DMS 273 treated with DMSO at 0.1 percent for 48 hours (cell line): ENCODE data around the gene AMOTL2.

Source experiments
- DNase-seq: peaks from one replicate; lab custom pipeline; 2025; lab: John Stamatoyannopoulos, UW

Gene AMOTL2

GRCh38 chr3:134366221-134366927 lies 7.9 kb downstream of the AMOTL2 start:
- no peak for DNase-seq

DNA sequence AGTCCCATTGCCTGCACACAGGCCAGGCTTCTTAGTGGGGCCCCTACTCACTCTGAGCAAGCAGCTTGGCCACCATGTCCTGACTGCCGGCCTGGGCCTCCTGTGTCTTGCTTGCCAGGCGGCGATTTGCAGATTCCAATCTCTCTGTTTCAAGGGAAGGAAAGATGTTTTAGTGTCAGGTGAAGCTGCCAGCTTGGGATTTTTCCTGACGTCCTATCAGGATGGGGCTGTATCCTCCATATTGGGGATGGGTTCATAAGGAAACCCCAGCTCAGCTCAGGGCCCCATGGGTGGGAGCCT lies 8.5 kb downstream of the AMOTL2 start:
- DNase-seq: no peak

- no peak for DNase-seq
Observed at GRCh38 chr3:134364936-134365765, 9.1 kb downstream of the AMOTL2 start.

- DNase-seq: peak; percentile 17
Observed at GRCh38 chr3:134364061-134364935, 9.9 kb downstream of the AMOTL2 start.

- DNase-seq: no peak
Observed at GRCh38 chr3:134363381-134363755, 10.9 kb downstream of the AMOTL2 start.

GRCh38 chr3:134362670-134363380 lies 11.4 kb downstream of the AMOTL2 start:
- no peak for DNase-seq

GRCh38 chr3:134362221-134362620 lies 12.0 kb downstream of the AMOTL2 start:
- DNase-seq: no peak

DNA sequence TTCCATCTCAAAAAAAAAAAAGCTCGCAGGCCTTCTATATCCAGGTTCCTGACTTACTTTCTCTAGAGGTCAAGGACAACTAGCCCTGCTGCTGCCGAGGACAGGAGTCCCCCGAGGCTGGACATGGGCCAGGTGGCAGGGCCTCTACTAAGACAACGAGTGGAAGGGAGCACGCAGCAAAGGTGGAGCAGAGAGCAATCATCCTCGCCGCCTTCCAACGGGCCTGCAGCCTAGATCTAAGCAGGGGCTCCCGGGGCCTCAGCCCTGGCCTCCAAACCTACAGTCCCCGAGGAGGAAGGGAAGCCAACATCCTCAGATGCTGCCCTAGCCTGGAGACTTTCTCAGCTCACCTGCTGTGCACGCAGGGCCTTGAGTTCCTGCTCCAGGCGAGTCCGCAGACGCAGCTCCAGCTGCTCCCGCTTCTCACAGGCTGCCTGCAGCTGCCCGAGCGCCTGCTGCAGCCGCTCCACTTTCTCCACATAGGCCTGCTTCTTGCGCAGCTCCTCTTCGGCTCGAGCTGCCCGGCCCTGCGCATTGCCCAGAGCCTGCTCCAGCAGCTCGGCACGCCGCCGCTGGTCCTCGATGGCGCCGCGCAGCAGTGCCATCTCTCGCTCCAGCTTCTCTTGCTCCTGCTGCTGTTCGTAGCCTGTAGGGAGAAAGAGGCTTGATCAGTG lies 12.9 kb downstream of the AMOTL2 start:
- no peak for DNase-seq

- DNase-seq: no peak
Observed at GRCh38 chr3:134360046-134360445, 14.2 kb downstream of the AMOTL2 start.

DNA sequence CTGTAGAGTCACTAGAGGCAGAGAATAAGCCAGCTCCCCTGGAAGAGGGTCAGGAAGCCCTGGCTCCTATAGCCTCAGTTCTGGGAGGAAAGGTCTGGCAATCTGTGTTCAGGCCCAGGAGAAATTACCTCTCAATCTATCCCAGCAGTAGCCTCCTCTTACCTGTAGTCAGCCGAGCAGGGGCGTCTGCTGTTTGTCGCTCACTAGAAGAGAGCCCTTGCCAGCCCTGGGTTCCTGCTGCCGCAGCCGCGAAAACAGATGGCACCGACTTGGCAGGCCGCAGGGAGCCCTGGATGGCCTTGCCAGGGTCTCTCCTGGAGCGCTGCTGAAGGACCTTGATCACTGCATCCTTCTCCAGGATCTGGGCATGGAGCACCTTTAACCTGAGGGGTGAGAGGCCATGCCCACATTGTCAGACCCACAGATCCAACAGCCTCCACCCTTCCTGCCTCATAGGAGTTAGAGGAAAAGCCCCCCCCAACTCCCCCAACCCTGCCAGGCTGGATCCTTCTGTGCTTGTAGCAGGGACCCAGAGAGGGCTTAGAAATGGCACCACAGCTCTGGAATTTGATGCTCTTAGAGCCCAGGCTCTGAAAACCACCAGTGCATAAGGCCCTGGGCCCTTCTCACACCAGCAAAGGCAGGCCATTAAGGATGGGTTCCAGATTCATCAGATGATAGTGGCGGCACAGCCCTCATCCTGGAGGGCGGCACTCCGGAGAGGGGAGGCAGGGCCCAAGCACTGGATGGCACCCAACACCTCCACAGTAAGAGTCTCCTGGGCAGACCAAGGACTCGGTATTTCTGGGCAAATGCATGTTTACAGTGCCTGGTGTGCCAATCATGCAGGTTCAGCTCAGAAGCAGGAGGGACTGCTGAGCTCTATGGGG lies 14.9 kb downstream of the AMOTL2 start:
- peak; percentile 61 for DNase-seq

- peak; percentile 44 for DNase-seq
Observed at GRCh38 chr3:134357914-134358811, 16.1 kb downstream of the AMOTL2 start.

DNA sequence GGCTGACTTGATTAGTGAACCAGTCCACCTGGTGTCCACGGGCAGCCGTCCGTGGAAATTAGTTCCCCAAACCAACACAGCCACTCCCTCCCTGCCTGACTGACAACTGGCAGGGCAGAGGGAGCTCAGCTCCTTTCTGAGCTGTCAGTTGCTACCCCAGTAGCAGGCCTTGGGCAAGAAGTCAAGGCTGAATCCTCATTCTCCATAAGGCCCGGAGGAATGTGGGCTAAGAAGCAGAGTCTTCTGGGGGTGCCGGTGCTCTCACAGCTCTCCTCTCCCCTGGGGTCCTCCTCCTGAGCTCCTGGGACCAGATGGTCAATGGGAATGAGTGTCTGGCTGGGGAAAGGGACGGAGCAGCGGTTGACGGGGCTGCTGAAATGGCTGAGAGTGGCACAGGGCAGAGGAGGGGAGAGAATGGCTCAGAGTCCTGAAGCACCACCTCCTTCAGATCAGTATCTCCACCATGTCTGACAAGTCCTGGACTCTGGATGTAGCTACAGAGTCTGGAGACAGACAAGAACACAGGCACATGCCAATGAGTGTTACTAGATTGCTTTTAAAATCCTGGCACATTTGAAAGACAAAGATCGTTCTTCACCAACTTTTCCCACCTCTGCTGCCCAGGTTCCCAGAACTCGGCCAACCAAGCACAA lies 16.9 kb downstream of the AMOTL2 start:
- DNase-seq: no peak

DNA sequence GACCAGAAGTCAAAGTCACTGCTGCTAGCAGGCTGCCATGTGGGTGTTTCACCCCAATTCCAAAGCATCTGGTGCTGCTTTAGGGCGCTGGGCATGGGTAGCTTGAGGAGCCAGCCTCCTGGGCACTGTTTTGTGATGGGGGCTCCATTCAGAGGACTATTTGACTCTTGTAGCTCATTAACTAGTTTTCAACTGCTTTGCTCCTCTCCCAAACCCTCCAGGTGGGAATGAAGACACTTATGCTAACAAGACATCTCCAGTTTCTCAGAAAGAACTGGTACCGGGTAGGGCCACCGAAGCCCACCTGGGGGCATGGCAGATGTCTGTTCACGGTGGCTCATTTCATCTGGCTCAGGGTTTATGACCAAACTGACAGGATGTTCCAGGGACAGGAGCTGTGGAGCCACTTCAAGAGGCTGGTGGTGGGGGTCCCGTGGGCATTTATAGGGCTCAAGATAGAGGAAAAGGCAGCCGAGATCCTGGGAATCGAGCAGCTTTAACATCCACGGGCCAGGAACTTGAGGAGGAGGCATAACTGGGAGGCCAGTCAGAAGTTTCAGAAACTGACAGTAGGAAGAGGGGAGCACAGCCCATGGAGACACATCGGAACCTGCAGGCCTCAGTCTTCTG lies 17.7 kb downstream of the AMOTL2 start:
- no peak for DNase-seq

DNA sequence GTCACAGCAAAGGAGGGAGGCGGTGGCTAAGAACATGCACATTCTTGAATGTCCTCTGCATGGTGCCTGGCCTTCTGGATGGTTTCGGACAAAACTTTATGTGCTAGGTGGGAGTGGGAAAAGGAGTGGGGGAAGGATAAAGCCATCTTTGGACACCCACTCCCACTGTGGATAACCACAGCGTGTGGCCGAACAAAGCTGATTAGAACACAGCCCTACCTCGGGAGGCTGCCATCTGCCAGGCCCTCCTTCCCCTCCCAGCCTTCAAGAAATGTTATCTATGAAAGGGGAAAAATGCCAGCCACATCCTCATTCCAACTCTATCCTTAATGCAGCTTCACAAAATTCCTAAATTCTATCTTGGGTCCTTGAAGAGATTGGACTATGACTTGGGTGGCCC lies 18.8 kb downstream of the AMOTL2 start:
- no peak for DNase-seq

DNA sequence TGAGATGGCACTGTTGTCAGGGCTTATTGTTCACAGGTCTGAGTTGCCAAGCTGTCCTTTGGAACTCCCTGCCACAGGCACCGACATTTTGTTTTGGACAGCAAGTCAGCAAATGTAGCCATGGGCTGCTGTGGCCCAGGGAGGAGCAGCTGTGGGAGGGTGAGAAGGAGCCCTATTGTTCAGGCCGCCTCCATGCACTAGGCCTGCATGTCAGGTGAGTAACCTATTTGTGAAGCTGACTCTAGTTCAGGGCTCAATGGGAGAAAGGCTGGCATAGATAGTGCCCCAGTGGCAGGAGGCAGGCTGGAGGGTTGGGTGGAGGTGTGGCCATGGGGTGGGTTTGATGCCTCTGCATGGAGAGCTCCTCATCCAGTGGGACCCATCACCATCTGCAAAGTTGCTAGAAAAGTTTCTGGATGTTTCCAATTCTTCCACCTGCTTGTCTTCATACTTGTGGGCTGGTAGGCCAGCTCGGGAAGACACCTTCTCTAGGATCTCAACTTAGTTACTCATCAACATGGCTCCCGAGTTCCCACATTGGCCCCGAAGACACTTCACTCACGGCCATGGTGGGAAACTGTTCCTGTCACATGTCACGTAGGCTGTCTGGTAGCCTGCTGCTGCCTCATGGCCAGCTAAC lies 19.5 kb downstream of the AMOTL2 start:
- no peak for DNase-seq

DNA sequence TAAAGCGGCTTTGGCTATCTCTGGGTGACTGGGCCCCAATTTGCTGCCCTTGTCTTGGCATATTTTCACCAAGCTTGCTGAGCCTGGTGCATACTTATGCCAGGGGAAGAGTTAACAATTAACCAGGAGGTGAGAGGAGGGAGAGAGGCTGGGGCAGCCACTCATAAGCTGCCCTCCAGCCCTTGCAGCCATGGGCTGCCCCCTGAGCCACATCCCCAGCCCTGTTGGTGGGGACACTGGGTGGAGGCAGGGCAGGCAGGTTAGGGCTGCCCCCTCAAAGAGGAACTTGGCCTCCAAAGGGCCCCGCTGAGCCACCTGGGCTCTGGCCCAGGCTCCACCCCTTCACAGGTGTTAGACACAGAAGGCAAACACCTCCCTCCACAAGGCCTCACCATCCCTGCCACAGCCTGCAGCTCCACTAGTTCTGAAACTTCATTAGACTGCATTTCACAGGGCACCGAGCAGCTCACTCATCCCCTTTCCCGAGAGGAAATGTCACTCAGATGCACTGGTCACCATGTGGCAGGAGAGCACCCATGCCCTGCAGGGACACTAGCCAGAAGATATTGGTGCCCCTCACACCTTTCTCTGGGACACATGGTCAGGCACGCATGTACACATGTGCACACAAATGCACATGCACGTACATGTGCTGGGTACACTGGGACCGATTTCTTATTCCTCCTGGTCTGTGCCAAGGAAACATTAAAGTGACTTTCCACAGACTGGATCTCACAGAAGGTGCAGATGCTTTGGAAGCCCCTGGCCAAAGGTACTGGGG lies 20.2 kb downstream of the AMOTL2 start:
- no peak for DNase-seq

GRCh38 chr3:134353171-134353825 lies 20.9 kb downstream of the AMOTL2 start:
- no peak for DNase-seq
